Activated naive CD4-positive, alpha-beta T cell treated with Interleukin-2 at 50 U/mL for 16 hours (primary cell): Measurements from ENCODE around the gene EDN1.

Experiments used
- DNase-seq: peaks from one replicate; pipeline ENCODE4 v3.0.0-alpha.2; 2020

The EDN1 gene

DNA sequence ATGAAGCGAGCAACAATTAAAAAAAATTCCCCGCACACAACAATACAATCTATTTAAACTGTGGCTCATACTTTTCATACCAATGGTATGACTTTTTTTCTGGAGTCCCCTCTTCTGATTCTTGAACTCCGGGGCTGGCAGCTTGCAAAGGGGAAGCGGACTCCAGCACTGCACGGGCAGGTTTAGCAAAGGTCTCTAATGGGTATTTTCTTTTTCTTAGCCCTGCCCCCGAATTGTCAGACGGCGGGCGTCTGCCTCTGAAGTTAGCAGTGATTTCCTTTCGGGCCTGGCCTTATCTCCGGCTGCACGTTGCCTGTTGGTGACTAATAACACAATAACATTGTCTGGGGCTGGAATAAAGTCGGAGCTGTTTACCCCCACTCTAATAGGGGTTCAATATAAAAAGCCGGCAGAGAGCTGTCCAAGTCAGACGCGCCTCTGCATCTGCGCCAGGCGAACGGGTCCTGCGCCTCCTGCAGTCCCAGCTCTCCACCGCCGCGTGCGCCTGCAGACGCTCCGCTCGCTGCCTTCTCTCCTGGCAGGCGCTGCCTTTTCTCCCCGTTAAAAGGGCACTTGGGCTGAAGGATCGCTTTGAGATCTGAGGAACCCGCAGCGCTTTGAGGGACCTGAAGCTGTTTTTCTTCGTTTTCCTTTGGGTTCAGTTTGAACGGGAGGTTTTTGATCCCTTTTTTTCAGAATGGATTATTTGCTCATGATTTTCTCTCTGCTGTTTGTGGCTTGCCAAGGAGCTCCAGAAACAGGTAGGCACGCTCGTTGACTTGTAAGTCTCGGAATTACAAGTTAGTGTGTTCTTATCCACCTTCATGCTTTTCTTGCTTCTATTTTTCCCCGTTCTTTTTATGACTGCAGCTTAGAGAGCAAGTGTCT is at the start of gene EDN1:
EDN1 (plus strand) TSS at position 429 of the 888 bp plus-strand sequence; CDS start at position 698, 269 bp downstream.
- DNase-seq = peak; percentile 61

GRCh38 chr6:12241493-12242175 is 48.5 kb upstream of the EDN1 start:
- DNase-seq = no peak

DNA sequence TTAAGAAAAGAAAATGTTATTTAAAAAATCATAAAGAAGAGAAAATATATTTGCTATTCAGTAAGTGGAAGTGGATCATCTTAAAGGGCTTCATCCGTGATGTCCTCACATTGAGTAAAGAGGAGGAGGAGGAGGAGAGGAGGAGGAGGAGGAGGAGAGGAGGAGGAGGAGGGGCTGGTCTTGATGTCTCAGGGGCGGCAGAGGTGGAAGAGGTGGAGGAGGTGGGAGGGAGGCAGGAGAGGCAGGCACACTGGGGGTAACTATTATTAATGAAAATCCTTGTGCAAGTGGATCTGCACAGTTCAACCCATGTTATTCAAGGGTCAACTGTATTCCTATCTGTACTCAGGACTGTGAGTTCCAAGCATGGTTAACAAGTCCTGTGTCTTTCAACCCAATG is 47.0 kb upstream of the EDN1 start:
- no peak for DNase-seq

DNA sequence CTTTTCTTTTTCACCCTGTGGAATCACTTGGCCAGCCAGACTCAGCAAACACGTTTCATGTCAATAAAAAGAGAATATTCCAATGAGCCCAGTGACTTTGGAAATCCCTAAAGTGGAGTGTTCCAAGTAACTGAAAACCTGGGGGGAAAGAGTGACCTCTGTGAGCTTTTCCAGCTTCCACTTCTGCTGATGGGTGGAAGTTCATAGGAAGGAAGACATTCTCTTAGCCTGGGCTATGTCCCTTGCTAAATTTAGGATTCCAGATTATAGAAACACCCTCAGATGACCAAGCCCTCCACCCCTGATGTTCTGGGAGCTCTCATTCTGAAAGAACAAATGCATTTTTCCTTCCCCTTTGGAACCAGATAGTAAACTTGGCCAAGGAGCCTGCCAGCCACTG is 44.8 kb upstream of the EDN1 start:
- no peak for DNase-seq

GRCh38 chr6:12245763-12246718 is 44.1 kb upstream of the EDN1 start:
- DNase-seq = no peak

DNA sequence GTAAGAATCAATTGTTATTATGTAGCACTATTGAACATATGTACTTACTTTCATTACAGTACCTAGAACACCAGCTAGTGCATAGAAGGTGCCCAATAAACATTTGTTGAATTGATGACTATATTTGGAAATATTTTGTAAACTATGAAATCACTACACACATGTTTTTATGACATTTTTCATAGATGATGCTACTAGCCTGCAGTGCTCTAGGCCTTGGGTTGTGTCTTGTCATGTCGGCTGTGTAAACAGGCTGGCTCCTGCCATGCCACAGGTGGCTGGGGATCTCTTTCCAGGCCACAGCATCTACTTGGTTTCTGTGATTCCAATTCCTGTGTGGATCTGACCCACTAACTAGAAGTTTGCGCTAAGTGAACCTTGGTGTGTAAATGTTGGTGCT is 43.3 kb upstream of the EDN1 start:
- no peak for DNase-seq

DNA sequence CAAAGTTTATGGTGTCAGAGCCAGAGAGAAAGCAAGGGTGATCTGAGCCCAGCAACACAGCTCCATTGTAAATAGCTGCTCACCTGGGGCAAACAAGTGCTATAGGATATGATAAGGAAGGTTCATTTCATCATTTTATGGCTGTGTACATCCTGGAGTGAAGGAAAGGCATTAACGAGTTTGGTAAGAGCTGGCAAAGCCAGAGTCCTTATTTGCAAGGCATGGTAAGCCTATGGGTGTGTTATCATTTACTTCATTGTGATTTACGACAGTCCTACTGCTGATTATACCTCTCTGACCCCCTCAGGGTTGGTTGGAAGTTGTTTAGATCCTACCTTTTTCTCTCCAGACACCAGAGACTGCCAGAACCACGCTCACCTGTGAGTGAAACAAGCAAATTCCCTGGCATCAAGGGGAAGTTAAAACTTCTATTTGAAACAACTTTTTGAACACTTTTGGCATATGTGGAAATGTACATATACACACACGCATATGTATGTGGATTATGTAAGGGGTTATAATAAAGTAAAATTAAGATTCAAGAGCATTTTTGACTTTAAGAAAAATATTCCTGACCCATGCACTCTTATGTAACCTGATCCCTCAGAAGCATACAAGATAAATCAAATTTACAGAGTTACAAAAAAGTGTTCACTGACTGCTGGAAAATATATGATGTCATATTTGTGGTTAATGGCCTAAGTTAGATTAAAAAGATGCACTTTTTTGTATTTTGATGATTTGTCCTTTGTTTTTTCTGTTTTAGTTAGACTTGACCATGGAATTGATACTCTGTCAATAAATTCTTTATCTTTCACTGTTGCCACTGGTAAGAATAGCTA is 40.4 kb upstream of the EDN1 start:
- DNase-seq = no peak

DNA sequence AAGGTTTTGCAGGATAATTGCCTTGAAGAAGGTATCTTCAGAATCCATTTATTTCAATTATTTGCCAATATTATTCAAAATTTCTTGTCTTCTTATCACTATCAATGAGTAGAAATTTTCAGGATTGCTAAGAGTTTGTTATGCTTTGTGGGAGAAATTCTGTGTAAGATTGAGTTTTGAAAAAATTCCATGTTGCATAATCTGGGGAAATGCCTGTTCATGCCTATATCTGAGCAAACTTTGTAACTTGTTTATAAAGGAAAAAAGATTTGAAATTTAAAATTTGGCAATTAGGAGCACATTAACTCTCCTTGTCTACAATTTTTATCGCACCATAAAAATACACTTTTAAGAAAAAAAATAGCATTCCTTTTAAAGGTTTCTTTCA is 39.8 kb upstream of the EDN1 start:
- no peak for DNase-seq

DNA sequence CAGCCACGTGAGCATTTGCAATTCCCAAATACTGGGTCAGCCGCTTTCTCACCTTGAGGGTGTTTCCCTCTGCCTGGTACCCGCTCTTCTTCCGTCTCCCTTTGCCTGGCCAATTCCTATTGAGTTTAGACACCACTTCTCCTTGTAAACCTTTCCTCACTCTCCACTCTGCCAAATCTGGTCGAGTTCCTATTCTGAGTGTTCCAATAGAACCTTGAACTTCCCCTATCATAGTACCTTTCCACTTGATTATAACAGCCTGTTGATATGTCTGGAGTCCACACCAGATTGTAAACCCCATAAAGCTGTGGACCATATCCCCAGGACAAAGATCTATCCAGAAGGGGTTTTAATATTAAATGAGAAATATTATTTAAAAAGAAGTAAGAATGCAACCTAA is 36.0 kb upstream of the EDN1 start:
- no peak for DNase-seq

GRCh38 chr6:12258191-12258590 is 32.0 kb upstream of the EDN1 start:
- DNase-seq = no peak

DNA sequence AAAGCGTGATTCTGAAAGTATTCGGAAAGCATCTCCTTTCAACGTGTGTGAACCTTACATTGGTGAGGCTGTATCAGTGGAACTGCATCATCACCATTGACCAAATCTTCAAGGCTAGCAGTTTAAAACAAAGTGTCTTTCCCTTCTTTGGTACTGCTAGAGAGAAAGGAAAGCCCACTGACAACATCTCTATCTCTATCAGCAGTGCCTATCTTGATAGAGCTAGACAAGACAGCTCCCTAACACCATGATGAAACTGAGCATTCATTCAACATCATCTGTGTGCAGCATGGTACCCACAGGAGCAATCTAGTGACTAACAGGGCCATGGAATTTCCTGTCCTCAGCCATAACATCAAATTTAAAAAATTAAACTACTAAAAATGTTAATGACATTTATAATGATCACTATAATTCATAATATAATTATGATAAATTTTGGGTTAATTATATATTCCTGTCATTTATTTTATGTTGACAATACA is 31.5 kb upstream of the EDN1 start:
- DNase-seq = no peak

- no peak for DNase-seq
Observed at GRCh38 chr6:12260458-12261093, 29.6 kb upstream of the EDN1 start.

- no peak for DNase-seq
Observed at GRCh38 chr6:12261502-12261901, 28.7 kb upstream of the EDN1 start.

DNA sequence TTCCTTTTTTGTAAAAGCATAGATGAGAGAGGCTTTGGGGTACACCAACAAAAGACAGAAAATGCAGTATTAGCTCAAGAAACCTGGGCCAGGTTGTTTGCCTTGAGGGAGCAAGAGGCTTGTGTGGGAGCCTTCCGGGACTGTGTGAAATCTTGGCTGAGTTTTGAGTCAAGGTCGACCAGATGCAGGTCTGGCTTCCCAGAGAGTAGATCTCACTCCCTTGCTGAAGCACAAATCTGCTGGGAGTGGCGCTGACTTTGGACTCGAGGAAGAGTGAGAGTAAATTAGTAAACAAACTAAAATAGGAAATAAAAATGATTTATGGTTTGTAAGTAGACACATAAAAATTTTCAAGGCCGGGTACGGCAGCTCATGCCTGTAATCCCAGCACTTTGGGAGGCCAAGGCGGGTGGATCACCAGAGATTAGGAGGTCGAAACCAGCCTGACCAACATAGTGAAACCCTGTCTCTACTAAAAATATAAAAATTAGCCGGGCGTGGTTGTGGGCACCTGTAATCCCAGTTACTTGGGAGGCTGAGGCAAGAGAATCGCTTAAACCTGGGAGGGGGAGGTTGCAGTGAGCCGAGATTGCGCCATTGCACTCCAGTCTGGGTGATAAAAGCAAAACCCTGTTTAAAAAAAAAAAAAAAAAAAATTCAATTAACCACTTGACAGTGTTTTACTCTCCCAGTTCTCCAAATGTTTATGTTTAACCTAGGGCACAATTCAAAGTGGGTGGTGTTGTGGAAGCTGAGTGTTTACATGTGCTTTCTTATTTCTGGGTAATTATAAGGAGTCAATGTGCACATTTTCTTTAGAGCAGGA is 27.7 kb upstream of the EDN1 start:
- no peak for DNase-seq

- DNase-seq = no peak
Observed at GRCh38 chr6:12263403-12263802, 26.8 kb upstream of the EDN1 start.

GRCh38 chr6:12264671-12265070 is 25.5 kb upstream of the EDN1 start:
- no peak for DNase-seq

DNA sequence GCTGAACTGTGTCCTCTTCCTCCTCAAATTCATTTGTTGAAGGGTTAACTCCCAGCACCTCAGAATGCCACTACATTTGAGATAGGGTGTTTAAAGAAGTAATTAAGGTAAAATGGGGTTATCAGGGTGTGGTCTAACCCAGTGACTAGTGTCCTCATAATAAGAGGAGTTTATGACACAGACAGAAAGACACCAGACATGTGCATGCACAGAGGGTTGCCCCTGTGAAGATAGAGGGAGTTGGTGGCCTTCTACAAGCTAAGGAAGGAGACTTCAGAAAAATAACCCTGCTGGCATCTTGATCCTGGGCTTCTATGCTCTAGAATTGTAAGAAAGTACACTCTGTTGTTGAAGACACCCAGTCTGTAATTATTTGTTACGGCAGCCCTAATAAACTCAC is 24.9 kb upstream of the EDN1 start:
- DNase-seq = no peak

GRCh38 chr6:12265791-12266190 is 24.4 kb upstream of the EDN1 start:
- no peak for DNase-seq

- DNase-seq = no peak
Observed at GRCh38 chr6:12266571-12266970, 23.6 kb upstream of the EDN1 start.

- DNase-seq = no peak
Observed at GRCh38 chr6:12269110-12269509, 21.1 kb upstream of the EDN1 start.
